HG02981 (cell line): ENCODE measurements around the gene AFF3.

ENCODE experiments used
- ATAC-seq: cut with Tn5 transposase; IDR thresholded peaks from one replicate; pipeline ENCODE4 v1.9.1; 2021; ENCODE audit warnings: mild to moderate bottlenecking, moderate library complexity; ENCODE audit not compliant: unreplicated experiment

AFF3 gene

GRCh38 chr2:99576775-99577174 lies 565.6 kb downstream of the AFF3 start:
- ATAC-seq: no peak

GRCh38 chr2:99573634-99574251 lies 568.6 kb downstream of the AFF3 start:
- ATAC-seq: no peak

GRCh38 chr2:99572373-99573164 lies 569.8 kb downstream of the AFF3 start:
- ATAC-seq: no peak

GRCh38 chr2:99571954-99572353 lies 570.4 kb downstream of the AFF3 start:
- no peak for ATAC-seq

- no peak for ATAC-seq
Measured at GRCh38 chr2:99571533-99571932, 570.9 kb downstream of the AFF3 start.

GRCh38 chr2:99571021-99571420 lies 571.4 kb downstream of the AFF3 start:
- no peak for ATAC-seq

GRCh38 chr2:99569386-99569785 lies 573.0 kb downstream of the AFF3 start:
- no peak for ATAC-seq

GRCh38 chr2:99565227-99565626 lies 577.2 kb downstream of the AFF3 start:
- no peak for ATAC-seq

GRCh38 chr2:99562516-99562915 lies 579.9 kb downstream of the AFF3 start:
- ATAC-seq: no peak

- no peak for ATAC-seq
Measured at GRCh38 chr2:99561804-99562203, 580.6 kb downstream of the AFF3 start.

GRCh38 chr2:99559075-99559662 lies 583.2 kb downstream of the AFF3 start:
- peak; percentile 79 for ATAC-seq

- no peak for ATAC-seq
Measured at GRCh38 chr2:99555404-99555803, 587.0 kb downstream of the AFF3 start.

- no peak for ATAC-seq
Measured at GRCh38 chr2:99554871-99555270, 587.5 kb downstream of the AFF3 start.

- ATAC-seq: no peak
Measured at GRCh38 chr2:99554238-99554637, 588.2 kb downstream of the AFF3 start.

GRCh38 chr2:99552529-99552928 lies 589.9 kb downstream of the AFF3 start:
- no peak for ATAC-seq

GRCh38 chr2:99550368-99550767 lies 592.0 kb downstream of the AFF3 start:
- no peak for ATAC-seq

- no peak for ATAC-seq
Measured at GRCh38 chr2:99545604-99546003, 596.8 kb downstream of the AFF3 start.

GRCh38 chr2:99545066-99545465 lies 597.3 kb downstream of the AFF3 start:
- ATAC-seq: no peak

- ATAC-seq: no peak
Measured at GRCh38 chr2:99544608-99545007, 597.8 kb downstream of the AFF3 start.

- ATAC-seq: no peak
Measured at GRCh38 chr2:99543247-99543646, 599.1 kb downstream of the AFF3 start.

GRCh38 chr2:99537910-99538485 lies 604.4 kb downstream of the AFF3 start:
- no peak for ATAC-seq

- ATAC-seq: no peak
Measured at GRCh38 chr2:99524056-99524455, 618.3 kb downstream of the AFF3 start.
